ENCODE measurements around the gene AGAP3. TPM values are rescaled to one million over a fixed set of nuclear protein-coding genes. Genes with fewer than 3 reads are reported as not detected.

Gene AGAP3
- total RNA-seq, 1 experiment from 2014 or later: 115 TPM

- POLR2A ChIA-PET (ENCODE audit: low non-redundant PET): no interaction called here
- no TSS peak for BruUV-seq (replicated peaks)
- DNase-seq (ENCODE audit: low spot score): no peak
These were observed 60.5 kb downstream of the AGAP3 start for GRCh38 chr7:151146761-151147160.

GRCh38 chr7:151148319-151149259 is 62.3 kb downstream of the AGAP3 start:
- POLR2A ChIA-PET (ENCODE audit: low non-redundant PET): no interaction called here
- intact Hi-C loops (cut with micrococcal nuclease; ENCODE audit: unreplicated experiment): no loop called here
- no peak overlapping the region for H3K4me3 ChIP-seq (ENCODE audit: low read depth, low read length, poor library complexity, severe bottlenecking)
- CTCF ChIA-PET: no interaction called here
- no peaks in the 10 kb centered on the region for H3K9me3 ChIP-seq (ENCODE audit: low read depth, low read length, poor library complexity, severe bottlenecking)
- no peak for DNase-seq (ENCODE audit: low spot score)
- peaks cover 16% of the 10 kb centered on the region for H3K27me3 ChIP-seq (replicated peaks; ENCODE audit: insufficient read depth, low read depth, low read length, poor library complexity)
- no TSS peak for BruUV-seq (replicated peaks)
- no peak overlapping the region for H3K27ac ChIP-seq (ENCODE audit: low read depth, low read length, poor library complexity, severe bottlenecking)
- H3K4me1 ChIP-seq (ENCODE audit: insufficient read depth, low read length, poor library complexity, severe bottlenecking): no peaks in the 10 kb centered on the region
- TF ChIP-seq, protein P1, sequence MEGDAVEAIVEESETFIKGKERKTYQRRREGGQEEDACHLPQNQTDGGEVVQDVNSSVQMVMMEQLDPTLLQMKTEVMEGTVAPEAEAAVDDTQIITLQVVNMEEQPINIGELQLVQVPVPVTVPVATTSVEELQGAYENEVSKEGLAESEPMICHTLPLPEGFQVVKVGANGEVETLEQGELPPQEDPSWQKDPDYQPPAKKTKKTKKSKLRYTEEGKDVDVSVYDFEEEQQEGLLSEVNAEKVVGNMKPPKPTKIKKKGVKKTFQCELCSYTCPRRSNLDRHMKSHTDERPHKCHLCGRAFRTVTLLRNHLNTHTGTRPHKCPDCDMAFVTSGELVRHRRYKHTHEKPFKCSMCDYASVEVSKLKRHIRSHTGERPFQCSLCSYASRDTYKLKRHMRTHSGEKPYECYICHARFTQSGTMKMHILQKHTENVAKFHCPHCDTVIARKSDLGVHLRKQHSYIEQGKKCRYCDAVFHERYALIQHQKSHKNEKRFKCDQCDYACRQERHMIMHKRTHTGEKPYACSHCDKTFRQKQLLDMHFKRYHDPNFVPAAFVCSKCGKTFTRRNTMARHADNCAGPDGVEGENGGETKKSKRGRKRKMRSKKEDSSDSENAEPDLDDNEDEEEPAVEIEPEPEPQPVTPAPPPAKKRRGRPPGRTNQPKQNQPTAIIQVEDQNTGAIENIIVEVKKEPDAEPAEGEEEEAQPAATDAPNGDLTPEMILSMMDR (conservative IDR thresholded peaks at IDR 0.05; ENCODE audit: low read depth, low read length): no peak
- TF ChIP-seq EZH2 (IDR thresholded peaks at IDR 0.05; ENCODE audit: borderline replicate concordance, low read depth, low read length, poor library complexity, severe bottlenecking): no peak
- peaks cover 10% of the 10 kb centered on the region for H3K36me3 ChIP-seq (ENCODE audit: insufficient read depth, low read length, poor library complexity, severe bottlenecking)

More at GRCh38 chr7:151146761-151147160, 60.5 kb downstream of the AGAP3 start:
- Histone ChIP-seq H3K36me3 (ENCODE audit: insufficient read depth, low read length, poor library complexity, severe bottlenecking) (peaks cover 18% of the 10 kb centered on the region), H3K4me1 (ENCODE audit: insufficient read depth, low read length, poor library complexity, severe bottlenecking) (no peaks in the 10 kb centered on the region), H3K27me3 (replicated peaks; ENCODE audit: insufficient read depth, low read depth, low read length, poor library complexity) (peaks cover 2% of the 10 kb centered on the region), H3K4me3 (ENCODE audit: low read depth, low read length, poor library complexity, severe bottlenecking) (no peak overlapping the region), H3K27ac (ENCODE audit: low read depth, low read length, poor library complexity, severe bottlenecking) (no peak overlapping the region), H3K9me3 (ENCODE audit: low read depth, low read length, poor library complexity, severe bottlenecking) (no peaks in the 10 kb centered on the region)
- TF ChIP-seq, protein P1 (conservative IDR thresholded peaks at IDR 0.05; ENCODE audit: low read depth, low read length): no peak
- no peak for TF ChIP-seq EZH2 (IDR thresholded peaks at IDR 0.05; ENCODE audit: borderline replicate concordance, low read depth, low read length, poor library complexity, severe bottlenecking)
- intact Hi-C loops (cut with micrococcal nuclease; ENCODE audit: unreplicated experiment): no loop called here
- CTCF ChIA-PET: interaction anchor here (1.3 kb wide), 1 partner anchor 21 kb away, joined by 4 read pairs; the partner anchor contains the start of gene GBX1

DNA sequence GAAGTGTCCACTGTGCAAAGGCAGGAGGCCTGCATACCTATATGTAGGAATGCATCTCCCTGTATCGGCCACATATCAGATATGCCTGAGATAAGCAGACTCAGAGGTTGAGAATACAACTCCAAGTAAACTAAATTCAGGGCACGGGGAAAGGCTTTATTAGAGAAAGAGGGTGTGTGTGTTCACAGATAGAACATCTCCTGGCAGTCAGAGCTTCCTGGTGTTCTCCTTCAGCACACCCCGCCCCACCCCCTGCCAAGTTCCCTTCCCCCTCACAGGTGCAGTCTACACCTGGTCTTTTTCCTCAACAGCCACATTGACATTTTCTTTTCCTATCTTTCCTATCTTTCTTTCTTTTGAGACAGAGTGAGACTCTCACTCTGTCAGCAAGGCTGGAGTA is 64.1 kb downstream of the AGAP3 start:
- Histone ChIP-seq H3K36me3 (ENCODE audit: insufficient read depth, low read length, poor library complexity, severe bottlenecking) (no peaks in the 10 kb centered on the region), H3K27me3 (replicated peaks; ENCODE audit: insufficient read depth, low read depth, low read length, poor library complexity) (peaks cover 16% of the 10 kb centered on the region), H3K27ac (ENCODE audit: low read depth, low read length, poor library complexity, severe bottlenecking) (no peak overlapping the region), H3K4me3 (ENCODE audit: low read depth, low read length, poor library complexity, severe bottlenecking) (no peak overlapping the region), H3K9me3 (ENCODE audit: low read depth, low read length, poor library complexity, severe bottlenecking) (no peaks in the 10 kb centered on the region), H3K4me1 (ENCODE audit: insufficient read depth, low read length, poor library complexity, severe bottlenecking) (no peaks in the 10 kb centered on the region)
- CTCF ChIA-PET: no interaction called here
- POLR2A ChIA-PET (ENCODE audit: low non-redundant PET): no interaction called here
- intact Hi-C loops (cut with micrococcal nuclease; ENCODE audit: unreplicated experiment): no loop called here
- DNase-seq (ENCODE audit: low spot score): no peak
- BruUV-seq (replicated peaks): no TSS peak
- TF ChIP-seq EZH2 (IDR thresholded peaks at IDR 0.05; ENCODE audit: borderline replicate concordance, low read depth, low read length, poor library complexity, severe bottlenecking): no peak
- TF ChIP-seq, protein P1 (conservative IDR thresholded peaks at IDR 0.05; ENCODE audit: low read depth, low read length): no peak
